ENCODE measurements around the gene HDAC2.

GRCh38 chr6:113909224-113909856 lies 61.6 kb downstream of the HDAC2 start:
- TF ChIP-seq CTCF (IDR thresholded peaks at IDR 0.05; ENCODE audit: low read depth, low read length) (peak; percentile 69), EZH2phosphoT487 (IDR thresholded peaks at IDR 0.05; ENCODE audit: low read depth) (no peak)

All from OCI-LY3 (cell line).